SK-N-SH (cell line): Measurements from ENCODE around the gene SLC39A9. TPM values are rescaled to one million over a fixed set of nuclear protein-coding genes. Genes with fewer than 3 reads are reported as not detected.

Source experiments
- CTCF ChIA-PET: fragments of 300-600, 350-600 bp; formaldehyde crosslinking; extraction: SDS; loops from one replicate; lab custom pipeline; 2021; lab: Yijun Ruan, JAX
- POLR2A ChIA-PET: fragments of 350-600 bp; sonication (Branson Sonifier 250); formaldehyde crosslinking; extraction: SDS; loops from one replicate; lab custom pipeline; 2020; ENCODE audit warnings: antibody characterized with exemption, inconsistent platforms; lab: Yijun Ruan, JAX
- DNase-seq: peaks from one replicate; pipeline ENCODE4 v3.0.0; 2012
- H2AFZ ChIP-seq: fragments of 200-600 bp; sonication (generic); 2 replicates; pipeline ENCODE4 v1.8.1; 2016; ENCODE audit warnings: antibody characterized with exemption, mild to moderate bottlenecking, low read depth
- H3F3A ChIP-seq: fragments of 200-600 bp; sonication (generic); replicated peaks from 2 replicates; pipeline ENCODE3; 2016; ENCODE audit warnings: antibody characterized with exemption, mild to moderate bottlenecking; ENCODE audit not compliant: insufficient read depth
- H3K27ac ChIP-seq, 2 experiments: fragments of 200-500 bp in 1 of 2; fragments of 200-600 bp in 1 of 2; sonication (Bioruptor generic) in 1 of 2; sonication (generic), shearing (Covaris generic) in 1 of 2; 2 replicates each; pipeline versions ENCODE4 v1.5.1 to v1.6.1; 2014 to 2016; ENCODE audit warnings: low read depth in 2 of 2, inconsistent platforms in 1 of 2, low read length in 1 of 2, mild to moderate bottlenecking in 1 of 2, mixed read lengths in 1 of 2
- H3K27me3 ChIP-seq: fragments of 200-600 bp; sonication (generic), shearing (Covaris generic); 2 replicates; pipeline ENCODE4 v1.6.1; 2016; ENCODE audit warnings: mixed run types; ENCODE audit not compliant: insufficient read depth
- H3K36me3 ChIP-seq, 2 experiments: fragments of 200-500 bp in 1 of 2; fragments of 200-600 bp in 1 of 2; sonication (Bioruptor generic) in 1 of 2; sonication (generic) in 1 of 2; replicated peaks in 1 of 2; 2 replicates each; pipeline versions ENCODE3 to v1.5.1; 2014 to 2016; ENCODE audit warnings: low read length in 1 of 2, mild to moderate bottlenecking in 1 of 2; ENCODE audit not compliant: insufficient read depth in 2 of 2, control insufficient read depth in 1 of 2
- H3K4me1 ChIP-seq, 2 experiments: fragments of 200-500 bp in 1 of 2; fragments of 200-600 bp in 1 of 2; sonication (Bioruptor generic) in 1 of 2; sonication (generic), shearing (Covaris generic) in 1 of 2; 2 replicates each; pipeline versions ENCODE4 v1.5.1 to v1.6.1; 2014 to 2016; ENCODE audit warnings: low read depth in 1 of 2, low read length in 1 of 2, mixed run types in 1 of 2; ENCODE audit not compliant: insufficient read depth in 2 of 2, control insufficient read depth in 1 of 2
- H3K4me2 ChIP-seq: fragments of 200-600 bp; sonication (generic), shearing (Covaris generic); 2 replicates; pipeline ENCODE4 v1.6.1; 2017; ENCODE audit warnings: mixed run types
- H3K4me3 ChIP-seq, 2 experiments: fragments of 200-500 bp in 1 of 2; fragments of 200-600 bp in 1 of 2; sonication (Bioruptor generic) in 1 of 2; sonication (generic), shearing (Covaris generic) in 1 of 2; 2 replicates each; pipeline versions ENCODE4 v1.5.1 to v1.8.1; 2014 to 2016; ENCODE audit warnings: low read depth in 2 of 2, inconsistent platforms in 1 of 2, low read length in 1 of 2, mild to moderate bottlenecking in 1 of 2, mixed read lengths in 1 of 2, moderate library complexity in 1 of 2
- H3K79me2 ChIP-seq: fragments of 200-600 bp; sonication (generic); 2 replicates; pipeline ENCODE4 v1.8.1; 2017; ENCODE audit warnings: mild to moderate bottlenecking; ENCODE audit not compliant: insufficient read depth
- H3K9ac ChIP-seq: fragments of 200-600 bp; sonication (generic); 2 replicates; pipeline ENCODE4 v1.6.1; 2017; ENCODE audit warnings: mixed run types
- H3K9me2 ChIP-seq: fragments of 200-600 bp; sonication (generic); 2 replicates; pipeline ENCODE4 v1.6.1; 2017; ENCODE audit warnings: mixed run types
- H3K9me3 ChIP-seq: fragments of 200-600 bp; sonication (generic); 2 replicates; pipeline ENCODE4 v1.6.1; 2017; ENCODE audit warnings: mixed run types, mild to moderate bottlenecking, moderate library complexity
- H4K20me1 ChIP-seq: fragments of 200-600 bp; sonication (generic); 2 replicates; pipeline ENCODE4 v1.6.1; 2017; ENCODE audit warnings: mild to moderate bottlenecking, mixed run types; ENCODE audit not compliant: insufficient read depth
- ELF1 ChIP-seq: IDR thresholded peaks from 2 replicates; pipeline ENCODE4 v1.4.0; 2012
- EZH2phosphoT487 ChIP-seq: fragments of 200-600 bp; sonication (generic); IDR thresholded peaks from 2 replicates; pipeline ENCODE4 v1.6.1; 2017; ENCODE audit warnings: low read depth, mixed run types, mild to moderate bottlenecking, antibody characterized with exemption, moderate library complexity, borderline replicate concordance
- GABPA ChIP-seq: IDR thresholded peaks from 2 replicates; pipeline ENCODE4 v1.4.0; 2012; ENCODE audit warnings: low read depth, mild to moderate bottlenecking
- GATA2 ChIP-seq: sonication (generic); formaldehyde crosslinking; IDR thresholded peaks from 2 replicates; pipeline ENCODE4 v1.5.0; 2020; ENCODE audit warnings: mild to moderate bottlenecking, missing genetic modification reagents
- JUND ChIP-seq: IDR thresholded peaks from 2 replicates; pipeline ENCODE4 v1.4.0; 2012
- MEF2A ChIP-seq: IDR thresholded peaks from 2 replicates; pipeline ENCODE4 v1.4.0; 2012; ENCODE audit warnings: low read depth, borderline replicate concordance
- NRF1 ChIP-seq: IDR thresholded peaks from 2 replicates; pipeline ENCODE4 v1.6.1; 2012; ENCODE audit warnings: low read depth, mild to moderate bottlenecking, low read length
- PBX3 ChIP-seq: IDR thresholded peaks from 2 replicates; pipeline ENCODE4; 2012
- POLR2AphosphoS5 ChIP-seq: IDR thresholded peaks from 2 replicates; pipeline ENCODE4 v1.6.1; 2012; ENCODE audit warnings: low read depth, low read length
- RCOR1 ChIP-seq: fragments of 150-350 bp; IDR thresholded peaks from 2 replicates; pipeline ENCODE4 v1.6.1; 2017; ENCODE audit warnings: antibody characterized with exemption, low read length
- REST ChIP-seq: IDR thresholded peaks from 2 replicates; pipeline ENCODE4 v1.6.1; 2012; ENCODE audit warnings: mild to moderate bottlenecking, low read depth, low read length, moderate library complexity
- RXRA ChIP-seq: IDR thresholded peaks from 2 replicates; pipeline ENCODE4 v1.4.0; 2012; ENCODE audit warnings: low read depth, mild to moderate bottlenecking, borderline replicate concordance
- SIN3A ChIP-seq: IDR thresholded peaks from 2 replicates; pipeline ENCODE4 v1.6.1; 2012; ENCODE audit warnings: low read depth, mild to moderate bottlenecking, low read length, moderate library complexity, borderline replicate concordance
- SMC3 ChIP-seq: IDR thresholded peaks from 2 replicates; pipeline ENCODE4 v1.6.1; 2012; ENCODE audit warnings: low read depth, low read length, improper control_type of control experiment
- YY1 ChIP-seq: IDR thresholded peaks from 2 replicates; pipeline ENCODE4 v1.4.0; 2012; ENCODE audit warnings: low read depth, mild to moderate bottlenecking
- ZBTB33 ChIP-seq: IDR thresholded peaks from 2 replicates; pipeline ENCODE4 v1.4.0; 2012; ENCODE audit warnings: low read depth, borderline replicate concordance
- WGBS: methylation state at CpG from one replicate; pipeline ENCODE4 v1.1.6; 2017; ENCODE audit warnings: low lambda C conversion rate; 5-methylcytosine and 5-hydroxymethylcytosine counted together
- polyA plus RNA-seq, 3 experiments: library from polyadenylated mRNA; depleted of rRNA; stranded (reverse); fragments of >200 nt; gene quantifications; 2 replicates each; pipeline ENCODE4 v1.2.3, GENCODE V29; 2012
- TF ChIP-seq, protein P1 (sequence below): IDR thresholded peaks from 2 replicates; pipeline ENCODE4 v1.4.0; 2012; ENCODE audit warnings: low read depth

The SLC39A9 gene
- polyA plus RNA-seq, 1 of the 3 experiments (the other 2 are of a cell fraction), result 39.8 TPM

DNA sequence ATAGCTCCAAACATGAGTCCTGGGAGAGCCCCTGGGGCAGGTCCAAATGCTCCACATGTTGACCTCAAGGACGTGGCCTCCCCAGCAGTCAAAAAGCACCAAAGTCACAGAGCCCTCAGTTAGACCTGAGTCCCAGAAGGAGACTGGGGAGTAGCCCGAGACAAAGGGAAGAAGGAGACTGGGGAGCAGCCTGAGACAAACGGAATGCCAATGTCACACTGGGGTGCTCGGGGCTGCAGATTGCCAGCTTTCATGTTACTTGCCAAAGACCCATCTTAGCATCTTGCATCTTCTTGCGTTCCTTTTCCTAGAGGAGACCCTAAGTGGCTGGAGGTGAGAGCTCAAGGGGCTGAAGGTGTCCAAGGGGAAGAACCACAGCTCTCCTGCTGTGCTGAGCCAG, 100.9 kb downstream of the SLC39A9 start:
- CTCF ChIA-PET, result interaction anchor here (0.7 to 1.1 kb wide), 7 partner anchors 23 to 392 kb away, joined by 3 to 4 read pairs (median 3); partner anchors contain the start of gene CCDC177
- DNase-seq, result no peak
- H3F3A ChIP-seq, result no peaks in the 10 kb centered on the region
- POLR2A ChIA-PET, result no interaction called here
- no peak overlapping the region for H3K4me3 ChIP-seq
- no peak overlapping the region for H3K27ac ChIP-seq
- H3K36me3 ChIP-seq, result no peaks in the 10 kb centered on the region
- TF ChIP-seq REST, result no peak
- TF ChIP-seq JUND, result no peak
- no peak for TF ChIP-seq SMC3
- no peak for TF ChIP-seq RXRA
- H3K9me3 ChIP-seq, result no peaks in the 10 kb centered on the region
- no peaks in the 10 kb centered on the region for H4K20me1 ChIP-seq
- H2AFZ ChIP-seq, result no peak overlapping the region
- H3K4me1 ChIP-seq, result peaks cover 0 to 32% of the 10 kb centered on the region in 2 experiments; a peak in 2 of 4 replicates
- WGBS, result 60% methylated on average over 4 of the region's 5 CpGs
- H3K9ac ChIP-seq, result no peak overlapping the region
- H3K4me2 ChIP-seq, result no peak overlapping the region
- no peaks in the 10 kb centered on the region for H3K9me2 ChIP-seq
- H3K27me3 ChIP-seq, result no peaks in the 10 kb centered on the region
- no peaks in the 10 kb centered on the region for H3K79me2 ChIP-seq

DNA sequence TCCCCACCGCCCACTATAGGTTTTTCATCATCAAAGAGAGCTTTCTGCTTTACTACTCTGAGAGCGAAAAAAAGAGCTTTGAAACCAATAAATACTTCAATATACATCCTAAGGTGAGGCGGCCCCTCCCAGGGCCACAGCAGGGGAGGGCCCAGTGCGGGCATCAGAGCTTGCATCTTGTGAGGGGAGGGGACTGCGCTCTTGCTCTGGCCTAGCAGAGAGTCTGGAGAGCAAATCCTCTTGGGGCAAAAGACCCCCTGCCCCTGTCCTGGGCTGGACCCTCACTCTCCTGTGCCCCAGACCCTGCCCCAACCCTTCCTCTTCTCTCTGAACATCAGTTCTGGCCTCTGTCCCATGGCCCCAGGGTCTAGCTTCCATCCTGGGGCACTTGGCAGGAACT, 101.6 kb downstream of the SLC39A9 start:
- WGBS, result 78% methylated on average over 5 of the region's 5 CpGs
- H3K9me2 ChIP-seq, result no peaks in the 10 kb centered on the region
- ChIA-PET CTCF (interaction anchor here (0.8 to 1.4 kb wide), 4 partner anchors 21 to 75 kb away, joined by 3 to 4 read pairs (median 4); partner anchors contain the start of gene CCDC177), POLR2A (no interaction called here)
- no peaks in the 10 kb centered on the region for H4K20me1 ChIP-seq
- H3K79me2 ChIP-seq, result no peaks in the 10 kb centered on the region
- no peak overlapping the region for H3K9ac ChIP-seq
- no peak overlapping the region for H3K4me2 ChIP-seq
- H3K36me3 ChIP-seq, result no peaks in the 10 kb centered on the region
- H3K9me3 ChIP-seq, result no peaks in the 10 kb centered on the region
- no peak overlapping the region for H3K27ac ChIP-seq
- H3F3A ChIP-seq, result no peaks in the 10 kb centered on the region
- peaks cover 0 to 36% of the 10 kb centered on the region in 2 experiments; a peak in 2 of 4 replicates for H3K4me1 ChIP-seq
- no peak for DNase-seq
- H2AFZ ChIP-seq, result no peak overlapping the region
- H3K27me3 ChIP-seq, result no peaks in the 10 kb centered on the region
- H3K4me3 ChIP-seq, result no peak overlapping the region
- no peak for TF ChIP-seq PBX3
- TF ChIP-seq POLR2AphosphoS5, result no peak
- no peak for TF ChIP-seq SMC3
- no peak for TF ChIP-seq MEF2A
- no peak for TF ChIP-seq ZBTB33
- TF ChIP-seq, protein P1, sequence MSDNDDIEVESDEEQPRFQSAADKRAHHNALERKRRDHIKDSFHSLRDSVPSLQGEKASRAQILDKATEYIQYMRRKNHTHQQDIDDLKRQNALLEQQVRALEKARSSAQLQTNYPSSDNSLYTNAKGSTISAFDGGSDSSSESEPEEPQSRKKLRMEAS, result no peak
- no peak for TF ChIP-seq ELF1
- no peak for TF ChIP-seq SIN3A
- TF ChIP-seq GABPA, result no peak
- no peak for TF ChIP-seq YY1
- TF ChIP-seq NRF1, result no peak
- no peak for TF ChIP-seq RCOR1
- no peak for TF ChIP-seq EZH2phosphoT487
- no peak for TF ChIP-seq REST
- TF ChIP-seq GATA2, result no peak
